ENCODE results near the gene TMEM187. TPM values are rescaled to one million over a fixed set of nuclear protein-coding genes. Genes with fewer than 3 reads are reported as not detected.

The TMEM187 gene
- total and polyA plus RNA-seq, 12 donors = 4.0 to 29.2 (median 12.9) TPM

DNA sequence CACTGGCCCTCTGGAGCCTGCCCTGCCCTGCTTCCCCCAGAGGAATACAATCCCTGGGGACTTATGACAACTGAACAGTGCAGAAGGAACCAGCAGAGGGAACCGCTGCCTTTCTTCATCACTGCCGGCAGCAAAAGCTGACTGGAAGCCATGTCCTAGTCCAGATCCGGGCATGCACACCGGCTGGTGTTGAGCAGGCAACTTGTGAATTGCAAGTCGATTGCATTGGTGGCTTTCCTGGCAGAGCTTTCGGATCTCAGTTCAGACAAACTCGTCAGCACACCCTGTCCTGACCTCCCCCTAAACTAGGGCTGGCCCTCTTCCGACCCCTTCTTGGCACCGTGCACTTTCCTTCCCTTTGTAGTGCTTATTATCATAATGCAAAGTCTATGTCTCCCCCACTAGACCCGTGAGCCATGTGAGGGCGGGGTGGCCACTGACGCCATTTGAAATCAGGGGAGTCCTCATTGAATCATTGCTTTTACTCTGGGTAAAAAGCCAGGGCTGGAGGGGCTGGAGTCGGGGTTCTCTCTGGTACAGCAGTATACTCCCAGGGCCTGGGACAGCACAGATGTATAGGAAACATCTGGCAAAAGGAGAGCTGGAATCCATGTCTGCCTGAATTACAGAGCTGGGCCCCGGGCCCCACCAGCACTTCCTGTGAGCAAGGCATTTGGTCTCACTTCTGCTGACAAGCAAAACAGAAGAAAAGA lies 48.2 kb upstream of the TMEM187 start:
- H3K27ac ChIP-seq = peak overlapping the region in 2 of 5 donors; percentile 34 to 96
- WGBS, 4 donors = 25 to 47% (median 45%) methylated on average over 7 to 14 of the region's 14 CpGs
- peaks cover 1% of the 10 kb centered on the region for H3K27me3 ChIP-seq
- H3K4me1 ChIP-seq (replicated peaks in 1 of 2) = peaks cover 13 to 39% of the 10 kb centered on the region in 2 donors
- intact Hi-C loops (cut with DNase I) = no loop called here
- TF ChIP-seq POLR2A (IDR thresholded peaks at IDR 0.05) = no peak
- TF ChIP-seq, protein P1, sequence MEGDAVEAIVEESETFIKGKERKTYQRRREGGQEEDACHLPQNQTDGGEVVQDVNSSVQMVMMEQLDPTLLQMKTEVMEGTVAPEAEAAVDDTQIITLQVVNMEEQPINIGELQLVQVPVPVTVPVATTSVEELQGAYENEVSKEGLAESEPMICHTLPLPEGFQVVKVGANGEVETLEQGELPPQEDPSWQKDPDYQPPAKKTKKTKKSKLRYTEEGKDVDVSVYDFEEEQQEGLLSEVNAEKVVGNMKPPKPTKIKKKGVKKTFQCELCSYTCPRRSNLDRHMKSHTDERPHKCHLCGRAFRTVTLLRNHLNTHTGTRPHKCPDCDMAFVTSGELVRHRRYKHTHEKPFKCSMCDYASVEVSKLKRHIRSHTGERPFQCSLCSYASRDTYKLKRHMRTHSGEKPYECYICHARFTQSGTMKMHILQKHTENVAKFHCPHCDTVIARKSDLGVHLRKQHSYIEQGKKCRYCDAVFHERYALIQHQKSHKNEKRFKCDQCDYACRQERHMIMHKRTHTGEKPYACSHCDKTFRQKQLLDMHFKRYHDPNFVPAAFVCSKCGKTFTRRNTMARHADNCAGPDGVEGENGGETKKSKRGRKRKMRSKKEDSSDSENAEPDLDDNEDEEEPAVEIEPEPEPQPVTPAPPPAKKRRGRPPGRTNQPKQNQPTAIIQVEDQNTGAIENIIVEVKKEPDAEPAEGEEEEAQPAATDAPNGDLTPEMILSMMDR (IDR thresholded peaks at IDR 0.05) = peak in 5 of 6 experiments; percentile 21 to 43 (median 31)
- no peak overlapping the region for H3K4me3 ChIP-seq
- no peaks in the 10 kb centered on the region for H3K9me3 ChIP-seq (replicated peaks in 1 of 3)
- peak in 6 of 7 donors; percentile 50 to 79 (median 63) for DNase-seq
- no peaks in the 10 kb centered on the region for H3K36me3 ChIP-seq (replicated peaks in 1 of 2)

DNA sequence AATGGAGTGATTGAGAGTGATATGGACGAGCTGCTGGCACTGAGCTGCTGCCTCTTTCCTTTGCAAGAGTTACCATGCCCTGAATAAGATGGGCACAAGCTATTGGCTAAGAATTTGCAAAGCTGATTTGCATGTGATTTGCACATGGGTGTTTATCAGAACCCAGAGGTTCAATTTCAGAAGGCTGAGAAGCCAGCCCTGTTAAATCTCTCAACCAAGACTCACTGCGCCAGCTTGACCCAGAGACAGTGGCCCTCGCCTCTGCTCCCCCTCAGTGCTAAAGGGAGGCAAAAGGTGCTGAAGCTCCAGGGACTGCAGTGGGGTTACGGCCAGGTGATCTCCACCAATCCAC lies 47.2 kb upstream of the TMEM187 start:
- WGBS, 4 donors = 73 to 83% (median 77%) methylated on average over 1 to 4 of the region's 4 CpGs
- TF ChIP-seq POLR2A (IDR thresholded peaks at IDR 0.05) = no peak
- no peaks in the 10 kb centered on the region for H3K9me3 ChIP-seq (replicated peaks in 1 of 3)
- peak overlapping the region in 1 of 4 donors; percentile 64 for H3K4me3 ChIP-seq
- H3K4me1 ChIP-seq (replicated peaks in 1 of 2) = peaks cover 13 to 45% of the 10 kb centered on the region in 2 donors
- no peak for DNase-seq
- H3K27ac ChIP-seq = peak overlapping the region in 3 of 5 donors; percentile 68 to 96 (median 94)
- peaks cover 0 to 5% of the 10 kb centered on the region in 2 donors for H3K36me3 ChIP-seq (replicated peaks in 1 of 2)
- intact Hi-C loops (cut with DNase I) = no loop called here
- no peaks in the 10 kb centered on the region for H3K27me3 ChIP-seq

DNA sequence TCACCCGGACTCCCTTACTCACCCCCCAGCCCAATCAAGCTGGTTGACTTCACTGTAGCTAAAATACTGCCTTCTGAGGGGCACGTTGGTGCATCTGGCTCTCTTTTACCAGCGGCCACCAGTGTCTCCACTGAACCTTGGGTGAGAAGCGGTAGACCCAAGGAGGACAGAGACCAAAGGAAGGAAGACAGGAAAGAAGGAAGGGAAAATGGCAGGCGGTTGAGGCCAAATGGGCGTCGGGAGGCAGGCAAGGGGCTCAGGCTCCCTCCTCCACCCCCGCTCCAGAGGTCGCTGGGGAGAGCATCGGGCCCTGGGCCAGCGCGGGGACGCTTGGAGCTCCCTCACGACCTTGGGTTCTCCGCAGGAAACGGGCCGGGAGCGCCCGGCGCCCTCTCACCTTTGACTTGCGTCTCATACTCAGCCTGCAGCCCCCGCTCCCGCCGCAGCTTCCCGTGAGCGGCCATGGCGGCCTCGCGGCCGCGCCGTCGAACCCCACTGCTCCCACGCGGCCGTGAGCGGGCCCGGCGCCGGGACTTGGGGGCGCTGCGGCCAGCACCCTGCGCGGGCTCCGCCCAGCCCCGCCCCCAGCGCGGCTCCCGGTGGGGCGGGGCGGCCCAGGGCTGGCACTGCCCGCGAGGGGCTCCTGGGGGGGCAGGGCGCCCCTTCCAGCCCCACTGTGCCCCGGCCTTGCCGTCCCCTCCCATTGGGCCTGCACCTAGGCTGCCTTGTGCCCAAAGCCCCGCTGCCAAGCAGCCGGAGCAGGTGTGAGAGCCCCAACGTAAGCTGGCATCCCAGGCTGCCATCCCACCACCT lies 46.6 kb upstream of the TMEM187 start, which contains the start of gene ARHGAP4:
Gene ARHGAP4, minus strand, starts transcription at position 526 of the 813 bp plus-strand sequence. Its CDS starts 62 bp downstream, at position 464.
- TF ChIP-seq, protein P1 (IDR thresholded peaks at IDR 0.05) = peak in 1 of 6 experiments; percentile 0
- TF ChIP-seq POLR2A (IDR thresholded peaks at IDR 0.05) = no peak
- intact Hi-C loops (cut with DNase I) = no loop called here
- Histone ChIP-seq H3K4me3 (peak within 1 kb of the TSS in 1 of 4 donors; percentile 64), H3K4me1 (replicated peaks in 1 of 2) (peaks cover 13 to 45% of the 10 kb centered on the region in 2 donors), H3K36me3 (replicated peaks in 1 of 2) (peaks cover 0 to 11% of the 10 kb centered on the region in 2 donors), H3K9me3 (replicated peaks in 1 of 3) (no peaks in the 10 kb centered on the region), H3K27me3 (no peaks in the 10 kb centered on the region), H3K27ac (peak within 1 kb of the TSS; percentile 86 to 98 (median 95))
- WGBS, 4 donors = 10 to 38% (median 26%) methylated on average over 17 to 56 of the region's 59 CpGs; no CpG with 5 or more reads in 1 of the 4 donors
- no peak for DNase-seq

DNA sequence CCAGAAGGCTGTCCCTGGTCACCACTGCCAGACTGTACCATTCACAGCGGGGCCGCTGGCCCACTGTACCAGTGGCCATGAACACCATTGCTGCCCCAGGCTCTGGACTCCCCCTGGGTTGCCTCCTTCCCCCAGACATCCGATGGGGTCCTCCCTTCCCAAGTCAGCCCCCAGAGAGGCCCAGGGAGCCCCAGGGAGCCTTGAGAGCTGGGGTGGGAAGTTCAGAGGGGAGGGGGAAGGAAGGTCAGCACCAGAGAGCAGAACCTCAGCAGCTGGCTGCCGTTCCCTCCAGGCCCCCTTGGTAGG lies 46.0 kb upstream of the TMEM187 start:
- peaks cover 0 to 16% of the 10 kb centered on the region in 2 donors for H3K36me3 ChIP-seq (replicated peaks in 1 of 2)
- TF ChIP-seq POLR2A (IDR thresholded peaks at IDR 0.05) = no peak
- TF ChIP-seq, protein P1 (IDR thresholded peaks at IDR 0.05) = no peak
- H3K4me3 ChIP-seq = peak overlapping the region in 1 of 4 donors; percentile 64
- peaks cover 13 to 45% of the 10 kb centered on the region in 2 donors for H3K4me1 ChIP-seq (replicated peaks in 1 of 2)
- intact Hi-C loops (cut with DNase I) = no loop called here
- peak overlapping the region; percentile 86 to 98 (median 95) for H3K27ac ChIP-seq
- no peaks in the 10 kb centered on the region for H3K27me3 ChIP-seq
- DNase-seq = no peak
- H3K9me3 ChIP-seq (replicated peaks in 1 of 3) = no peaks in the 10 kb centered on the region
- WGBS, 4 donors = 28 to 67% (median 30%) methylated on average over 3 to 4 of the region's 4 CpGs; no CpG with 5 or more reads in 1 of the 4 donors

All from adrenal gland (tissue), 12 donors.